Large intestine (tissue), 3 donors: Measurements from ENCODE around the gene GNG5. TPM values are rescaled to one million over a fixed set of nuclear protein-coding genes. Genes with fewer than 3 reads are reported as not detected.

Source experiments
- DNase-seq, 2 donors: peaks; one replicate each; pipeline versions ENCODE4 v3.0.0 to v3.0.0-alpha.2; 2013
- H3K27ac ChIP-seq: one replicate; pipeline ENCODE4 v1.5.1; 2013; ENCODE audit warnings: low read length
- H3K27me3 ChIP-seq: 2 replicates; pipeline ENCODE4 v1.6.1; 2013; ENCODE audit warnings: low read length; ENCODE audit not compliant: control insufficient read depth, insufficient read depth
- H3K36me3 ChIP-seq: 2 replicates; pipeline ENCODE4 v1.6.1; 2013; ENCODE audit warnings: low read length; ENCODE audit not compliant: control insufficient read depth, insufficient read depth
- H3K4me1 ChIP-seq: one replicate; pipeline ENCODE4 v1.6.1; 2013; ENCODE audit warnings: low read length; ENCODE audit not compliant: control insufficient read depth, insufficient read depth
- H3K4me3 ChIP-seq: one replicate; pipeline ENCODE4 v1.5.1; 2013; ENCODE audit warnings: low read length
- H3K9me3 ChIP-seq: one replicate; pipeline ENCODE4 v1.6.1; 2013; ENCODE audit warnings: mild to moderate bottlenecking, low read depth, low read length, moderate library complexity; ENCODE audit not compliant: control insufficient read depth
- WGBS: methylation state at CpG from one replicate; pipeline ENCODE4 v1.1.5; 2013; ENCODE audit warnings: low lambda C conversion rate; ENCODE audit not compliant: insufficient coverage; 5-methylcytosine and 5-hydroxymethylcytosine counted together
- polyA plus RNA-seq: library from polyadenylated mRNA; unstranded; fragments of 120-200 nt; gene quantifications from one replicate; pipeline ENCODE4 v1.2.1, GENCODE V29; 2013

GNG5 gene
- polyA plus RNA-seq, 1 donor: 200 TPM

GRCh38 chr1:84493747-84494146, 12.6 kb downstream of the GNG5 start:
- Histone ChIP-seq H3K36me3 (peaks cover 57% of the 10 kb centered on the region), H3K27me3 (no peaks in the 10 kb centered on the region), H3K4me1 (no peaks in the 10 kb centered on the region), H3K27ac (no peak overlapping the region), H3K4me3 (no peak overlapping the region), H3K9me3 (no peaks in the 10 kb centered on the region)
- DNase-seq: no peak
- no CpG with 5 or more reads among the region's 1 CpG for WGBS

- H3K27ac ChIP-seq: no peak overlapping the region
- no peaks in the 10 kb centered on the region for H3K27me3 ChIP-seq
- no CpG with 5 or more reads among the region's 1 CpG for WGBS
- DNase-seq: no peak
- no peaks in the 10 kb centered on the region for H3K4me1 ChIP-seq
- H3K36me3 ChIP-seq: peaks cover 54% of the 10 kb centered on the region
- no peaks in the 10 kb centered on the region for H3K9me3 ChIP-seq
- H3K4me3 ChIP-seq: no peak overlapping the region
Measured at GRCh38 chr1:84492726-84493125, 13.7 kb downstream of the GNG5 start.

- DNase-seq: no peak
- no CpG with 5 or more reads among the region's 2 CpGs for WGBS
- no peak overlapping the region for H3K27ac ChIP-seq
Measured at GRCh38 chr1:84489766-84490165, 16.6 kb downstream of the GNG5 start.

GRCh38 chr1:84488107-84488506, 18.3 kb downstream of the GNG5 start:
- Histone ChIP-seq H3K9me3 (no peaks in the 10 kb centered on the region), H3K4me1 (no peaks in the 10 kb centered on the region), H3K27me3 (no peaks in the 10 kb centered on the region), H3K36me3 (peaks cover 52% of the 10 kb centered on the region), H3K27ac (no peak overlapping the region), H3K4me3 (no peak overlapping the region)
- WGBS: 100% methylated on average over 3 of the region's 3 CpGs
- DNase-seq: no peak

More at GRCh38 chr1:84489766-84490165, 16.6 kb downstream of the GNG5 start:
- Histone ChIP-seq H3K4me1 (no peaks in the 10 kb centered on the region), H3K9me3 (no peaks in the 10 kb centered on the region), H3K4me3 (no peak overlapping the region), H3K36me3 (peaks cover 46% of the 10 kb centered on the region), H3K27me3 (no peaks in the 10 kb centered on the region)

- Histone ChIP-seq H3K36me3 (peaks cover 25% of the 10 kb centered on the region), H3K4me3 (no peak overlapping the region), H3K27ac (no peak overlapping the region), H3K4me1 (peaks cover 4% of the 10 kb centered on the region), H3K27me3 (peaks cover 8% of the 10 kb centered on the region), H3K9me3 (no peaks in the 10 kb centered on the region)
- no peak for DNase-seq
- WGBS: 90% methylated on average over 1 of the region's 2 CpGs
Measured at GRCh38 chr1:84481317-84481716, 25.1 kb downstream of the GNG5 start.

- peaks cover 4% of the 10 kb centered on the region for H3K4me1 ChIP-seq
- H3K36me3 ChIP-seq: peaks cover 22% of the 10 kb centered on the region
- peak overlapping the region; percentile 83 for H3K4me3 ChIP-seq
- whole genome bisulfite sequencing: 100% methylated on average over 2 of the region's 4 CpGs
- H3K9me3 ChIP-seq: no peaks in the 10 kb centered on the region
- DNase-seq: no peak
- H3K27ac ChIP-seq: no peak overlapping the region
- H3K27me3 ChIP-seq: peaks cover 9% of the 10 kb centered on the region
Measured at GRCh38 chr1:84480650-84481049, 25.7 kb downstream of the GNG5 start.

- H3K36me3 ChIP-seq: peaks cover 16% of the 10 kb centered on the region
- peak overlapping the region; percentile 76 for H3K27ac ChIP-seq
- peaks cover 12% of the 10 kb centered on the region for H3K27me3 ChIP-seq
- H3K4me1 ChIP-seq: peaks cover 4% of the 10 kb centered on the region
- no CpG with 5 or more reads among the region's 9 CpGs for WGBS
- no peak for DNase-seq
- no peaks in the 10 kb centered on the region for H3K9me3 ChIP-seq
- peak overlapping the region; percentile 83 for H3K4me3 ChIP-seq
Measured at GRCh38 chr1:84479998-84480397, 26.4 kb downstream of the GNG5 start.

GRCh38 chr1:84478876-84479868, 27.2 kb downstream of the GNG5 start, which contains the start of gene RPF1:
Gene RPF1 (plus strand): TSS chr1:84479266. CDS start chr1:84479282, 16 bp downstream.
- WGBS: 75% methylated on average over 1 of the region's 51 CpGs
- Histone ChIP-seq H3K27ac (peak within 1 kb of the TSS; percentile 76), H3K9me3 (no peaks in the 10 kb centered on the region), H3K27me3 (peaks cover 14% of the 10 kb centered on the region), H3K4me3 (peak within 1 kb of the TSS; percentile 83), H3K36me3 (peaks cover 10% of the 10 kb centered on the region), H3K4me1 (peaks cover 4% of the 10 kb centered on the region)
- peak; percentile 62 to 89 for DNase-seq

GRCh38 chr1:84476225-84476624, 30.2 kb downstream of the GNG5 start:
- Histone ChIP-seq H3K27me3 (peaks cover 29% of the 10 kb centered on the region), H3K4me1 (peaks cover 3% of the 10 kb centered on the region)
- 33% methylated on average over 1 of the region's 1 CpG for WGBS

GRCh38 chr1:84467298-84467697, 39.1 kb downstream of the GNG5 start:
- DNase-seq: no peak
- Histone ChIP-seq H3K27me3 (peaks cover 24% of the 10 kb centered on the region), H3K27ac (no peak overlapping the region)

More at GRCh38 chr1:84476225-84476624, 30.2 kb downstream of the GNG5 start:
- Histone ChIP-seq H3K36me3 (peaks cover 1% of the 10 kb centered on the region), H3K4me3 (no peak overlapping the region), H3K27ac (no peak overlapping the region), H3K9me3 (no peaks in the 10 kb centered on the region)
- DNase-seq: no peak

More at GRCh38 chr1:84467298-84467697, 39.1 kb downstream of the GNG5 start:
- no peaks in the 10 kb centered on the region for H3K36me3 ChIP-seq
- no peaks in the 10 kb centered on the region for H3K9me3 ChIP-seq
- H3K4me1 ChIP-seq: no peaks in the 10 kb centered on the region
- H3K4me3 ChIP-seq: no peak overlapping the region
